Measurements from ENCODE around the gene SLITRK5.
A peak's percentile ranks its signal among the peaks of the same experiment; 100 is the strongest.

Gene SLITRK5, protein sequence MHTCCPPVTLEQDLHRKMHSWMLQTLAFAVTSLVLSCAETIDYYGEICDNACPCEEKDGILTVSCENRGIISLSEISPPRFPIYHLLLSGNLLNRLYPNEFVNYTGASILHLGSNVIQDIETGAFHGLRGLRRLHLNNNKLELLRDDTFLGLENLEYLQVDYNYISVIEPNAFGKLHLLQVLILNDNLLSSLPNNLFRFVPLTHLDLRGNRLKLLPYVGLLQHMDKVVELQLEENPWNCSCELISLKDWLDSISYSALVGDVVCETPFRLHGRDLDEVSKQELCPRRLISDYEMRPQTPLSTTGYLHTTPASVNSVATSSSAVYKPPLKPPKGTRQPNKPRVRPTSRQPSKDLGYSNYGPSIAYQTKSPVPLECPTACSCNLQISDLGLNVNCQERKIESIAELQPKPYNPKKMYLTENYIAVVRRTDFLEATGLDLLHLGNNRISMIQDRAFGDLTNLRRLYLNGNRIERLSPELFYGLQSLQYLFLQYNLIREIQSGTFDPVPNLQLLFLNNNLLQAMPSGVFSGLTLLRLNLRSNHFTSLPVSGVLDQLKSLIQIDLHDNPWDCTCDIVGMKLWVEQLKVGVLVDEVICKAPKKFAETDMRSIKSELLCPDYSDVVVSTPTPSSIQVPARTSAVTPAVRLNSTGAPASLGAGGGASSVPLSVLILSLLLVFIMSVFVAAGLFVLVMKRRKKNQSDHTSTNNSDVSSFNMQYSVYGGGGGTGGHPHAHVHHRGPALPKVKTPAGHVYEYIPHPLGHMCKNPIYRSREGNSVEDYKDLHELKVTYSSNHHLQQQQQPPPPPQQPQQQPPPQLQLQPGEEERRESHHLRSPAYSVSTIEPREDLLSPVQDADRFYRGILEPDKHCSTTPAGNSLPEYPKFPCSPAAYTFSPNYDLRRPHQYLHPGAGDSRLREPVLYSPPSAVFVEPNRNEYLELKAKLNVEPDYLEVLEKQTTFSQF

DNA sequence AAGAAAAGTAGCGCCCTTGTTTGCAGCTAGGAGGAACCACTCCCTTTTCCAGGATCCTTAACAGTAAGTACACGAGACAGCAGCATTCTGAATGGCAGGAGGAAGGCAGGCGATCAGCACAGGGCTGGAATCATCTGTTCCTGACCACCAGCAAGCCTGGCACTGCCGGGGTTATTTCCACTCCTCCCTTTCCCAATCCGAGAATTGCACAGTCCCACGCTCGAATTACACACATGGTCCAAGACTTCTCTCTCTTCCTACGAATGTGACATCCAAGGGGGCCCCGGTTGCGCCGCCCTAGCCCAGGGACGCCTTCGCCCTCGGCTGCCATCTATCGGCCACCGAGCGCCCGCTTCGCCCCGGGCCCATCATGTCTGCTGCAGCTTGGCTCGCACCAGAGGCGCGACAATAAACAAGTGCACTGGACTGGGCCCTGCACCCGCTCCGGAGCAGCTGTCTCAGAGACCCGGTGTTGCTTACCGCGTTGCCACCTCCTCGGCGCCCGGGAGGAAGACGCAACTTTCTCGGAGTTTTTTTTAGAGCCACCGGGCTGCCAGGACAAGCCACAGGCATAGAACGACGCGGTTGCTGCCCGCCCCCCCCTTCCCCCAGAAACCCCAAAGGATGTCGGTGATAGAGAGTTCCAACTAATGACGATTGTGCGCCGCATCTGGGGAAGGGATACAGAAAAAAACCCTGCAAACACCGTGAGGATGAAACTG, at the start of gene SLITRK5:
SLITRK5 (plus strand) TSS at position 341 of the 722 bp plus-strand sequence. CDS start 4,018 bp downstream, outside the sequence.
- peak; percentile 31 for DNase-seq (ENCODE audit: low spot score)

DNA sequence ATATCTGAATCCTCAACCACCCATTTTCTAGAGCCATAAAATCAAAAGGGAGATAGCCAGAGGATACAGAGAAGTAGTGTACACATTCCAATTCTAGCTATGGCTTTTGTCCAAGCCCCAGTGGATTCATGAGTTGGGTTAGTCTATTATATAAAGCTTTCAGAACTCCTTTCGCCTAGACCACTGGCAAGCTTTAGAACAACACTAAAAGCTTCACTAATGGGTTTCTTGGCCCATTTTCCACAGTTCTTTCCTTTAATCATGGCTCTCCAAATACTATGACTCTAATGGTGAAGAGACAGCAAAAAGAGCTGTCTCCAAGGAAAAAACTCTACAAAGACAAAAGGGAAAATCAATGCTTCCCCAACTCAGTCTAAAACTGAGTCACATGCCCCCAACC, 48.2 kb upstream of the SLITRK5 start:
- no peak for DNase-seq (ENCODE audit: low spot score)

DNA sequence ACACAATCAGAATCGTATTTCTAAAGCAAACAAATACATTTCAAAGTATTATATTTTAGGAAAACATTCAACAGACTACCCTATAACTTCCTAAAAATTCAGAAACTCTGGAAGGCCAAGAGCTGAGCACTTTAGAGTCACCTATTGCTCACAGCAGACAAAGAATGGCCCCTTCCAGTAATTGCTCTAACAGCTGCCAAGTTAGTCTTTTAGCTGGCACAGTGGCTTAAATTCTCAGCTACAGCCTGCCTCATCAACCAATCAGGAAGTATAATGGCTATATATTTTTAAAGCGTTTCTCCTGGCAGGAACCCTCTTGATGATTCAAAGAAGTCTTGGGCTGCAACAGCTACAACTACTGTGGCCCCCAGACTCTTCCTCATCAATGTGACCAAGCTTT, 14.9 kb upstream of the SLITRK5 start:
- no peak for DNase-seq (ENCODE audit: low spot score)

DNA sequence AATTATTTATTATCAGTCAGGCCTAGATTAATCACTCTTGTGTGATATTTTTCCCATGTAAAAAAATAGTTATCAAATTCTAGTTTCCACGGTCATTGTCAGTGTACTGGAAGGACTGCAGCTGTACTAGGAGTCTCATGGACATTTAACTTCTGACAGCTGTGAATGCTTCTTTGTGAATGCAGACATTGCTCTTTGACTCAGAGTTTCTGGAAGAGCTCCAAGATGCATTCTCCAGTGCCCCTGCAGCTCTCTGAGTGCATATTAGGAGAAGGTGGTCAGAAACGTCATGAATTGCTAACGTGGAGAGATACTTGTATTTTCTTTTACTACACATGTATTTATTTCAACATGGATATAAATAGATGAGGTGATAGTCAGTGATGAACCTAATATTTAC, 9.7 kb upstream of the SLITRK5 start:
- DNase-seq (ENCODE audit: low spot score): no peak

DNA sequence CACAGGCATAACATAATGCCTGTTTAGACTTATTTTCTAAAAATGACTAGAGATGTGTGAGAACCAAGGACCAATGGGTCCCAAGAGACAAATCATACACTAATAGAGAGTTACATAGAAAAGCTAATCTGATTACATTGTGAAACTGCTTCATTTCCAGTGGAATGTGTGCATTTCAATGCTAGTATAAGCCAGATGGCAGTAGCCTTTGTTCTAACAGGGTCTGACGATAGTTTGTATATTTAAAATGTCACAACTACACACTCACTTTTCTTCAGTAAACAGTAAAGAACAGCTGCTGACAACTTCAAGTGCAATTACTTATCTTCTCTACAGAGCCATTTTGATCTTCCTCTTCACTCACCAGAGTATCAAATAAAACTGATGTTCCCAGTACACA, 4.3 kb upstream of the SLITRK5 start:
- DNase-seq (ENCODE audit: low spot score): no peak

DNA sequence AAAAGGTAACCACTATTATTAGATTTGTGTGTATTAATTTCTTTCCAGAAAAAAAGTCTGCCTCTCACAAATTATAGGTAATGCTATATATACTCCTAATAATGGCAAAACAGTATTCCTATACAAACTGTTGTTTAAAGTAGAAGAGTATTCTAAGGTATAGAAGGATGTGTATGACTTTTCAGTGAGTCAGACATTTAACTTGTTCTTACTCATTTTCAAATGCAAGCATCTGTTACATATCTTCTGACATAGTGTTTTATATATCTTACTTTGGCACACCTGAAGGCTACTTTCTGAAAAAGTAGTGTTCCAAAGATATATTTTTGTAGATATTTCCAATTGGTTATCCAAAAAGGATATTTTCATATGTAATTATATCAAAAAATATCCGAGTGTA, 3.5 kb upstream of the SLITRK5 start:
- DNase-seq (ENCODE audit: low spot score): no peak

DNA sequence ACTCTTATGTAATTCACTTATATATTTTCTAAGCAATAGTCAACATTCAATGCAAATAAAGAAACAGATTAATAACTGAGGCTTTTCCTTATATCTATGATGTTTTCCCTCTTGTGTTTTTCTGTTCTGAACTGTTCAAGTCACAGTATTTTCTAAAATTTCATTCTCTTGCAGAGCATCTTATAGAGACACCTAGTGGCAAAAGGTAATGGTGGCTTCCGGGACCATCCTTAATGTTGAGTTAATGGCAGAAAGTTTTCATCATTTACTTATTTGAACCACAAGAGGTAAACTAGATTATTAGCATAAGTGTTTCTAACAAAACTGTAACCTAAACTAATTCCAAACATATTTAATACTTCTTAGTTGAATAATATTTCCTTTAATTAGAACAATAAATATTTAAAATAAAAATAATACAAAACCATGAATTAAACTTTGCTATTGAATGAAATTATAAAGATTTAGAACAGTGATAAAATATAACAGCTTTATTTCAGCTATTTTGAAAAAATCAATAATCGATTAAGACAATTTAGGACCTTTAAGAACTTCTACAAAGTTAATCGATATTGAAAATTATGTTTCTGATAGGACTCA, 1.7 kb upstream of the SLITRK5 start:
- no peak for DNase-seq (ENCODE audit: low spot score)

DNA sequence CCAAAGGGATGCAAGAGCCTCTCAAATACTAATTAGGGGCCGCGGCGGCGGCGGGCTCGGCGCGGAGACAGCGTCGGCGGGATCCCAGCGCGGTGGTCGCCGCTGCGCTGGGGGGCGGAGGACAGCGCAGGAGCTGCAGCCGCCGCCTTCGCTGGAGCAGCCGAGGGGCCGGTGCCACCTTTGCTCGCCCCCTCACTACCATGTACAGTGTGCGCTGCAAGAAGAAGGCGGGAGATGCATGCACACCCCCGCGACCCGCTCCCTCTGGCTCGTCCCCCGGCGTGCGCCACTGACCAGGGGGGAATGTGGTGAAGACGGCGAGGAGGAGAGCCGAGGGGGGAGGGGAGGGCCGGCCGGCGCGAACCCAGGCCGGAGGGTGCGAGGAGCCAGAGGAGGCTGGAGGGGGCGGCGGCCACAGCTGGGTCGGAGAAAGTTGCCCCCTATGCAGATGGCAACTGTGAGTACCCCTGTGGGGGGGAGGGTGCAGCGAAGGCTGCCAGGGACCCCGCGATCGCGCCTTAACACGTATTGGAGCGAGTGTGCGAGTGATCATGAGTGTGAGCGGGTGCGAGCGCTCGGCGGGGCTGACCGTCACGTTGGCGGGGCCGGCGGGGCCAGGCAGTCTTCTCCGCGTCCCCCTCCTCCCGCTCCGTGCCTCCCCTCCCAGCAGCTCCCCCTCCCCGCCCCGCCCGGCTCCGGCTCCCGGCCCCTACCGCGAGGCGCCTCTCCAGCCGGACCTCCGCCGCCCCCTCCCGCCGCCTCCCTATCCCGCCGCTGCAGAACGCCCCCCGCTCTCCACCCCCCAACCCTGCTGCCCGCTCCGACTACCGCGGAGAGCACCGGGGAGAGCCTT, 808 bp downstream of the SLITRK5 start:
- DNase-seq (ENCODE audit: low spot score): no peak

DNA sequence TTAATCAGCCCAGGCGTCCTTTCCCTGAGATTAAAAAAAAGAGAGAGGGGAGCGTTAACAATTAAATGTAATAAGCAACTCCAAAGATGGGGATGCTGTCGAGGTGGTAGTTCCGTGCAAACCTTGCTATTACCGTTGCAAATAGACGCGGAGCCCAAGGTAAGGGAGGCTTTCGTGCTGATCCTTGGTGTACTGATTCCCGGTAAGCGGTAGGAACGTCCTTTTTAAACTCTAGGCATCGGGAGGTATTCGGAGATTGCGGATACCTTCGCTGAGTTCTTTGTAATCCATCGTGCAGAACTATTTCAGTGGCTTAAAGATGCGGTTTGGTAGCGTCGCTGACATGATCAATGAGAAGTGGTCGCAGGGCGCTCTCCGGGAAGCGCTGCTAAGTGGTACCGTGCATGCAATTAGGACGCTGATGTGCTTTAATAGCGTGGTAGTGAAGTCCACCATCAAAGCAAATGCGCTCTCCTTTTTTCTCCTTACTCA, 3.1 kb downstream of the SLITRK5 start:
- no peak for DNase-seq (ENCODE audit: low spot score)

DNA sequence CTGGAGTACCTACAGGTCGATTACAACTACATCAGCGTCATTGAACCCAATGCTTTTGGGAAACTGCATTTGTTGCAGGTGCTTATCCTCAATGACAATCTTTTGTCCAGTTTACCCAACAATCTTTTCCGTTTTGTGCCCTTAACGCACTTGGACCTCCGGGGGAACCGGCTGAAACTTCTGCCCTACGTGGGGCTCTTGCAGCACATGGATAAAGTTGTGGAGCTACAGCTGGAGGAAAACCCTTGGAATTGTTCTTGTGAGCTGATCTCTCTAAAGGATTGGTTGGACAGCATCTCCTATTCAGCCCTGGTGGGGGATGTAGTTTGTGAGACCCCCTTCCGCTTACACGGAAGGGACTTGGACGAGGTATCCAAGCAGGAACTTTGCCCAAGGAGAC, 4.7 kb downstream of the SLITRK5 start:
- DNase-seq (ENCODE audit: low spot score): no peak

DNA sequence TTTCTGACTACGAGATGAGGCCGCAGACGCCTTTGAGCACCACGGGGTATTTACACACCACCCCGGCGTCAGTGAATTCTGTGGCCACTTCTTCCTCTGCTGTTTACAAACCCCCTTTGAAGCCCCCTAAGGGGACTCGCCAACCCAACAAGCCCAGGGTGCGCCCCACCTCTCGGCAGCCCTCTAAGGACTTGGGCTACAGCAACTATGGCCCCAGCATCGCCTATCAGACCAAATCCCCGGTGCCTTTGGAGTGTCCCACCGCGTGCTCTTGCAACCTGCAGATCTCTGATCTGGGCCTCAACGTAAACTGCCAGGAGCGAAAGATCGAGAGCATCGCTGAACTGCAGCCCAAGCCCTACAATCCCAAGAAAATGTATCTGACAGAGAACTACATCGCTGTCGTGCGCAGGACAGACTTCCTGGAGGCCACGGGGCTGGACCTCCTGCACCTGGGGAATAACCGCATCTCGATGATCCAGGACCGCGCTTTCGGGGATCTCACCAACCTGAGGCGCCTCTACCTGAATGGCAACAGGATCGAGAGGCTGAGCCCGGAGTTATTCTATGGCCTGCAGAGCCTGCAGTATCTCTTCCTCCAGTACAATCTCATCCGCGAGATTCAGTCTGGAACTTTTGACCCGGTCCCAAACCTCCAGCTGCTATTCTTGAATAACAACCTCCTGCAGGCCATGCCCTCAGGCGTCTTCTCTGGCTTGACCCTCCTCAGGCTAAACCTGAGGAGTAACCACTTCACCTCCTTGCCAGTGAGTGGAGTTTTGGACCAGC, 5.3 kb downstream of the SLITRK5 start:
- no peak for DNase-seq (ENCODE audit: low spot score)

DNA sequence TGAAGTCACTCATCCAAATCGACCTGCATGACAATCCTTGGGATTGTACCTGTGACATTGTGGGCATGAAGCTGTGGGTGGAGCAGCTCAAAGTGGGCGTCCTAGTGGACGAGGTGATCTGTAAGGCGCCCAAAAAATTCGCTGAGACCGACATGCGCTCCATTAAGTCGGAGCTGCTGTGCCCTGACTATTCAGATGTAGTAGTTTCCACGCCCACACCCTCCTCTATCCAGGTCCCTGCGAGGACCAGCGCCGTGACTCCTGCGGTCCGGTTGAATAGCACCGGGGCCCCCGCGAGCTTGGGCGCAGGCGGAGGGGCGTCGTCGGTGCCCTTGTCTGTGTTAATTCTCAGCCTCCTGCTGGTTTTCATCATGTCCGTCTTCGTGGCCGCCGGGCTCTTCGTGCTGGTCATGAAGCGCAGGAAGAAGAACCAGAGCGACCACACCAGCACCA, 5.9 kb downstream of the SLITRK5 start:
- no peak for DNase-seq (ENCODE audit: low spot score)

DNA sequence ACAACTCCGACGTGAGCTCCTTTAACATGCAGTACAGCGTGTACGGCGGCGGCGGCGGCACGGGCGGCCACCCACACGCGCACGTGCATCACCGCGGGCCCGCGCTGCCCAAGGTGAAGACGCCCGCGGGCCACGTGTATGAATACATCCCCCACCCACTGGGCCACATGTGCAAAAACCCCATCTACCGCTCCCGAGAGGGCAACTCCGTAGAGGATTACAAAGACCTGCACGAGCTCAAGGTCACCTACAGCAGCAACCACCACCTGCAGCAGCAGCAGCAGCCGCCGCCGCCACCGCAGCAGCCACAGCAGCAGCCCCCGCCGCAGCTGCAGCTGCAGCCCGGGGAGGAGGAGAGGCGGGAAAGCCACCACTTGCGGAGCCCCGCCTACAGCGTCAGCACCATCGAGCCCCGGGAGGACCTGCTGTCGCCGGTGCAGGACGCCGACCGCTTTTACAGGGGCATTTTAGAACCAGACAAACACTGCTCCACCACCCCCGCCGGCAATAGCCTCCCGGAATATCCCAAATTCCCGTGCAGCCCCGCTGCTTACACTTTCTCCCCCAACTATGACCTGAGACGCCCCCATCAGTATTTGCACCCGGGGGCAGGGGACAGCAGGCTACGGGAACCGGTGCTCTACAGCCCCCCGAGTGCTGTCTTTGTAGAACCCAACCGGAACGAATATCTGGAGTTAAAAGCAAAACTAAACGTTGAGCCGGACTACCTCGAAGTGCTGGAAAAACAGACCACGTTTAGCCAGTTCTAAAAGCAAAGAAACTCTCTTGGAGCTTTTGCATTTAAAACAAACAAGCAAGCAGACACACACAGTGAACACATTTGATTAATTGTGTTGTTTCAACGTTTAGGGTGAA, 6.6 kb downstream of the SLITRK5 start:
- no peak for DNase-seq (ENCODE audit: low spot score)

DNA sequence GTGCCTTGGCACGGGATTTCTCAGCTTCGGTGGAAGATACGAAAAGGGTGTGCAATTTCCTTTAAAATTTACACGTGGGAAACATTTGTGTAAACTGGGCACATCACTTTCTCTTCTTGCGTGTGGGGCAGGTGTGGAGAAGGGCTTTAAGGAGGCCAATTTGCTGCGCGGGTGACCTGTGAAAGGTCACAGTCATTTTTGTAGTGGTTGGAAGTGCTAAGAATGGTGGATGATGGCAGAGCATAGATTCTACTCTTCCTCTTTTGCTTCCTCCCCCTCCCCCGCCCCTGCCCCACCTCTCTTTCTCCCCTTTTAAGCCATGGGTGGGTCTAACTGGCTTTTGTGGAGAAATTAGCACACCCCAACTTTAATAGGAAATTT, 7.2 kb downstream of the SLITRK5 start:
- no peak for DNase-seq (ENCODE audit: low spot score)

DNA sequence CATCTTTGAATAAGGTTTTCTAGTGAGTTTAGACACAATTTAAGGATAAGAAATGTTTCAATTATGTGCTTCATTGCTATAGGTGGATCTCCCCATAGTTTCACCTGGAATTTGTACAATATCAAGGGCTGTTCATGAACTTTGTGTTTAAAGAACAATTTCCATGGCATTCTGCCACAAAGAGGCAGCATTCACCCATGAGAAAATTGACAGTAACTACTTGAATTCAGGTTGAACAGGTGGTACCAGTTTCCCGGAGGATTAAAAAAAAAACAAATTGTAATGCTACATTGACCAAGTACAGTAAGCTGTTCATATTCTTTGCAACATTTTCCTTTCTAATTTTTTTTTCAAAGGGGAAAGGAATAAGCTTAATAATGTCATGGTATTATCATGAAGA, 9.1 kb downstream of the SLITRK5 start:
- no peak for DNase-seq (ENCODE audit: low spot score)

DNA sequence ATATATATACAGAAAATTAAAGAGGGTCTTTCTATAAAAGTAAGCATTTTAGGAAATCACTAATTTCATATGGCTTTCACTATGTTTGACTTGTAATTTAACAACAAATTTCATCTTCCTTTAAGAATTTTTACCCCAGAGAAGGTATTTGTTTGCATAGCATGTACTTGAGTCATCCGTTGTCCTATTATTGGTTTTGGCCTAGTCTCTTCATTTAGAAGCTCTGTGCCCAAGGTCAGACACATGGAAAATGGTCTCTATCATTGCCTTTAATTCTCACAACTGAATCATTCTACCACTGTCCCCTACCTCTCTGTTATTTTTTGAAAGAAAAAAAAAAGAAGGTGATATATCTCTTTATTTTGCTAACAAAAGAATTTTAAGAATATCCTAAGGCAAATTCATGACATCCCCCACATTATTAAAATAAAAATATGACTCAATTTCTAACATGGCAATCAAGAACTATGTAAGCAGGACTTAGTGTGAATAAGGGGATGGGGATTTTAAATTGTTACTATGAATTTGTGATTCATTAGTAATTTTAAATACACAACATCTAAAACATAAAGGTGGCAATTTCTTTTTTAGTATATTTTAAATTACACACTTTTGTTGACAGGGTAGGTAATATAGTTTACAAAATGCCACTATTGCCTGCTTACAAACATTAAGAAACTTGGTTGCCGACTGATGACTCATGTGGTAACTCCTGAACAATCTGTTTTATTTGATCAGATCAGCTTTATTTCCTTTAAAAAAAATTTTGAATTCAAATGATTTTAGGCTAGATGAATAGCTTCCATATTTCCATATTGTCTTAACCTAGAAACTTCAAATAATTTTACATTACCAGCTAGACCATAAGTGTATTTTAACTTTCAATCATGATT, 13.9 kb downstream of the SLITRK5 start:
- DNase-seq (ENCODE audit: low spot score): no peak

DNA sequence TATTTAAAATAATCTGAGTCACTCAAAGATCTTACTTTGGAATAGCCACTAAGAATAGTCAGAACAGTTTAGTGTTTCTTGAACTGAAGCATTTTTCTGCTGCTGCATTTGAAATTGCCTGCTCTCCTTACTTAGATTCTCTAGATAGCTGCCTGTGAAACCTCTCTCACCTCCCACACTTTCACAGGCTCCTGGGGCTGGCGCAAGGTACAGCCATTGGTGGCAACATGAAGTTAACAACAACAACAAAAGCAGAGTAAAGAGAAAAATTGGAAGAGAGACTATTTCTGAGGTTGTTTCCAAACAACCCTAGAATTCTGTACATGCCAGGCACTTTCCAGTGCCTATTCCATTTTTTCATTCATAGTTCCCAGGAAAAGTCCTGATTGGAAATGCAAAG, 25.3 kb downstream of the SLITRK5 start:
- no peak for DNase-seq (ENCODE audit: low spot score)

DNA sequence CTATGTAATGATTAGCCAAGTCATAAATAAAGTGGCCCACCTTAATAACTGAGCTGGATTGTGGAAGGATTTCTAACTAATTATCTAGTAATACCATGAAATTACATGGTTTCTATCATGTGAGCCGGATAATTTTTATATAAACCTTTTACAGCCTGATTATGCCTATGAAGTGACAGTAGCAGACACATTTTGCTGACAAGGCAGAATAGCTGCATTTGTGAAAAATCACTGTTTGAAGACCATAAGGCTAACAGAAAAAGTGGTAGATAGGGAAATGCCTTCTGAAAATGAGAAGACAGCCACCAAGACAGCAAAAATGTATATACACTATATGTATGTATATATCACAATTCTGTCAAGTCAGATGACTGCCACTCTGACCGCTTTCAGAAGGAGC, 27.1 kb downstream of the SLITRK5 start:
- no peak for DNase-seq (ENCODE audit: low spot score)

Measured in CD4-positive, alpha-beta T cell treated with Interleukin-15 for 4 hours (primary cell).